GM19099 (cell line): ENCODE results near the gene JAG2.

Experiments
- POLR2A ChIP-seq: IDR thresholded peaks from 3 replicates; pipeline ENCODE4 v1.6.1; 2011; ENCODE audit warnings: low read depth; ENCODE audit not compliant: insufficient read length; ENCODE audit errors: extremely low read depth

JAG2 gene

GRCh38 chr14:105196265-105196960, 27.8 kb upstream of the JAG2 start:
- no peak for TF ChIP-seq POLR2A

GRCh38 chr14:105195522-105196264, 27.1 kb upstream of the JAG2 start:
- no peak for TF ChIP-seq POLR2A

- no peak for TF ChIP-seq POLR2A
These were observed 26.5 kb upstream of the JAG2 start for GRCh38 chr14:105195051-105195450.

- no peak for TF ChIP-seq POLR2A
These were observed 25.6 kb upstream of the JAG2 start for GRCh38 chr14:105193916-105194782.

- TF ChIP-seq POLR2A, result no peak
These were observed 24.5 kb upstream of the JAG2 start for GRCh38 chr14:105192866-105193731.

DNA sequence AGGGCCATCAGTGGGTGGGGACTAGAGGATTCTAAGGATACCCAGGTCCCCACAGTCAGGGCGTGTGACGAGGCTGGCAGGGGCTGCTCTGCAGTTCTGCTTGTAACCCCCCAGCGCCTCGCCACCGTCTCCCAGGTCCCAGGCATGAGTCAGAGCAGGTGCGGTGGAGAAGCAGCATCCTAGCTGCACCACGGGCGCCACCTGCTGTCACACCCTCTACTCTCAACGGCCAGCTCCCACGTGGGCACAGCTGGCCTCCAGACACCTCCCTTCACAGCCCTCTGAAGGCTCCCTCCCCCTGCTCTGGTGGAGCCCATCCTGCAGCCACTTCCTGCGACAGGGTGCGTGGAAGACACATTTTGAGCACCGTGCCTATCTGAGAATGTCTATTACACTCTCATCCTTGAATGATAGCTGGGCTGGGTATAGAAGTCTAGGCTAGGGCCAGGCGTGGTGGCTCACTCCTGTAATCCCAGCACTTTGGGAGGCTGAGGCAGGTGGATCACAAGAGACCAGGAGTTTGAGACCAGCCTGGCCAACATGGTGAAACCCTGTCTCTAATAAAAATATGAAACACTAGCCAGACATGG, 19.5 kb upstream of the JAG2 start:
- no peak for TF ChIP-seq POLR2A

GRCh38 chr14:105187116-105187515, 18.5 kb upstream of the JAG2 start:
- TF ChIP-seq POLR2A, result no peak

DNA sequence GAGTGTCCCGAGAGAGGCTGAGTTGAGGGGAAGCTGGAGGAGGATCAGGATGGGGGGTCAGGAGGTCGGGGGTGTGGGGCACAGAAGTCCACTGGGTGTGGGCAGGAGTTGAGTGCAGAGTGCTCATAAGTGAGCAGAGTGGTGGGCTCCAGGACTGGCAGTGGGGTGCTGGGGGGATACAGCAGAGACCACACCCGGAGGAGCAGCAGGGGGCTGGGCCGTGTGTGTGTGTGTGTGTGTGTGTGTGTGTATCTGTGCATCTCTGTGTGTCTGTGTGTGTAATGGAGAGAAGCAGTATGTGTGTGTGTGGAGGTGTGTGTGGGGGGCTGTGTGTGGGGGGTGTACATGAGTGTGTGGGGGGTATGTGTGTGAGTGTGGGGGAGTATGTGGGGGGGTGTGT, 17.4 kb upstream of the JAG2 start:
- TF ChIP-seq POLR2A, result no peak

DNA sequence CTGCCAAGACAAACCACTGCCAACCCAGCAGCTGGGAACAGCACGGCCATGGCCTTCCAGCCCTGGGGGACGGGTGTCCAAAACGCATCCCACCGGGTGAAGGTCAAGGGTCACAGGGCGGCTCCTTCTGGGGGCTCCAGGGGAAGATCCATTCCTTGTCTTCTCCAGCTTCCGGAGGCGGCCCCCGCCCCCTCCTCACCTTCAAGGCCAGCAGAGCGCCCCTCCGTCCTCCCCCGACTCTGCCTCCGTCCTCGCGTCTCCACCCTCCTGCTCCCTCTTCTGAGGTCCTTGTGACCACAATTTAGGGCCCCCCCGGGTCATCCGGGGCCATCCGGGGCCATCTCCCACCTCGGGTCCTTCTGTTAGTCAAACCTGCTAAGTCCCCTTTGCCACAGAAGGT, 16.4 kb upstream of the JAG2 start:
- no peak for TF ChIP-seq POLR2A

GRCh38 chr14:105184461-105184860, 15.9 kb upstream of the JAG2 start:
- TF ChIP-seq POLR2A, result no peak

DNA sequence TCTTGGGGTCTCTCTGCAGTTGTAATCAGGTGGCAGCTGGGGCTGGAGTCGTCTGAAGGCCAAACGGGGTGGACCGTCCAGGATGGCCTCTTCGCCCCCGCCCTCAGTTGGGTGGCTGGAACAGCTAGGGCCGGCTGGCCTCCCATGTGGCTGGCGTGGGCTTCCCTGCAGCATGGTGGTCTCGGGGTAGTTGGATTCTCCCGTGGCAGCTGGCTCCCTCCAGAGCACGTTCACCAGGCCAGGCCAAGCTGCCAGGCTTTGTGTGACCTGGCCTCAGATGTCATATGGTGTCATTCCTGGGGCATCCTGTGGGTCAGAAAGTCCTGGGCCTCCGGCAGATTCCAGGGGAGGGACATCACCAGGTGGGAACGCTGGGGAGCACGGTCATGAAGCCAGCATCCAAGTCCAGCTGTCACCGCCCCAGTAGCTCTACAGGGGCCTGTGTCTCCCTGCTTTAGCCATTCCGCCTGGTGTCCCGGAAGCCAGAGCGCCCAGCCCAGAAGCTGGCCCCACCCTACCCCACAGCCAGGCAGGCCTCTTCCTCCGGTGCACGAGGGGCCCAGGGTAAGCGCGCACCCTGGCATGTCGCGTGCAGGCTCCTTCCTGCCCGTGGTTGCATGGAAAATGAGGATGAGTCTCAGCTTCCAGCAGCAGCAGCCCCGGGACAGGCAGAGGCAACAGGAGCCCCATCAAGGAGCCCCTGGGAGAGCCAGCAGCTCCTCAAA, 13.9 kb upstream of the JAG2 start:
- TF ChIP-seq POLR2A, result no peak

DNA sequence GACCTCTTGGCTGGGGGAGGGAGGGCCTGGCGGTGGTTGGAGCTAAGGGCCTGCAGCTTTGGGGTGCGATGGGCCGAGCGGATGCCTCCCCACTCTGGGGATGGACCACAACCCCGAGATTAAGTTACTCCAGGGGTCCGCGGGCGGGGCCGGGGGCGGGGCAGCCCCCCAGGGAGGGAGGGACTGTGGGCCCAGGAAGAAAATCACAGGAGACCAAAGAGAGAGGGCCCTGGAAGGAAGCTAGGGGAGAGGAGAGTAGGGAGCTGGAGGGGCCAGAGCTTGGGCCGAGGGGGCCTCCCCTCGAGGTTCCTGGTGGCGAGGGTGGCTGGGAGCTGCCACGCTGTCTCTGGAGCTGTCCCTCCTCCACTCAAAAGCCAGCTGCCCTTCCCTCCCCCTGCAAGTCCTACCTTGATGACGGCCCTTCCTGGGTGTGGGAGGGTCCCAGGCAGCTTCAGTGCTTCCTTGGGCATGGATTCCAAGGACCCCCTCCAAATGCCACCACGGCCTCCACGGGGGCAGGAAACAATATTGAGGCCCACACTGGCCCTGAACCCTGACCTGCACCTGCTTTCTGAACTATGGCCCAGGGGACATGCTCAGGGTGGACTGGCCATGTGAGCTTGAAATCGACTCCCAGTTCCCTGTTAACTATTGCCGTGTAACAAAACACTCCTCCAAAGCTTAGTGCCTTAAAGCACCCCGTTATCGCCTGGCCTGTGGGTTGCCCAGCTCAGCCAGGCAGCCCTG, 13.1 kb upstream of the JAG2 start:
- TF ChIP-seq POLR2A, result no peak
